ENCODE measurements around the gene ATG13.
"Not testable (repeated sequence)": the region's sequence is repeated elsewhere in the genome, so short reads cannot be mapped to it uniquely, and the experiment has no call there.

ATG13 gene

DNA sequence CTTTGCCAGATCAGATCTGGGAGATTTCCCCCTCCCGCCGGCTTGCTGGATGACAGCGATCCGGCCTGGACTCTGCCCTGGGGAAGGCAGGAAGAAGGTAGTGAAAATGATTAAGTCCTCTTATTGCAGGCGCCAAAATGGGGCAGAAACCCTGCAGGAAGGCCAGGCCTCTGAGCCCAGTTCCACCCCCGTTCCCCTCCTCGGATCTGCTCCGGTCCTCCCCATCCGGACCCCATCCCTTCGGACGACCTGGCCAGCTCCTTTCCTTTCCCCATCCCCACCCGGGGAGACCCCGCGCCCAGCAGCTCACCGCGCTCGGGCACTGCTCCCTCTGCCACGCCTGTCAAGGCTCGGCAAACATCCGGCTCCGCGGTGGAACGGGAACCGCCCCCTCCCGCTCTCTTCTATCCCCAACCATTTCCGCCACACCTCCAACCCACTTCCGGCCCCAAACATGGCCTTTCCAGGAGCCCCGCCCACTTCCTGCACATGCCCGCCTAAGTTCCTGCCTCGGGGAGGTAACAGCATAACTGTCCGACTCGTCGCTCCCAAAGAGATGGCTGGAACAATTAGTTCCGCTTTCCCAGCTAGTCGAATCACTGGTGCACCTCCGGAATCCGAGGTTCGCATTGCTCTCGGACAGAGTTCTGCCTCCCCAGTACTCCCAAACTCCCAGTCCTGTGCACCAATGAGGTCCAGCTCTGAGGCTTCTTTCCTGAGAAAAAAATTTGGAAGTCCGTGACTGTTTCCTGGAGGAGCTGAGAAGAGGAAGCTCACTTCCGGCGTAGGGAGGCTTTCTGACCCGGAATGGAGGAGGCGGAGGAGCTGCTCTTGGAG lies 83.1 kb downstream of the ATG13 start, which contains the start of the genes ARHGAP1 and ZNF408:
Gene ARHGAP1 (minus strand): TSS at position 379 of the 837 bp plus-strand sequence. CDS start 4,512 bp downstream, outside the sequence.
Gene ZNF408 (plus strand): TSS at position 791 of the 837 bp plus-strand sequence. CDS start 17 bp downstream, at position 808.
- peak; percentile 100 for DNase-seq

- peak; percentile 69 for DNase-seq
These were observed 83.8 kb downstream of the ATG13 start for GRCh38 chr11:46701078-46701654.

GRCh38 chr11:46705070-46705688 lies 87.8 kb downstream of the ATG13 start:
- DNase-seq = no peak

DNA sequence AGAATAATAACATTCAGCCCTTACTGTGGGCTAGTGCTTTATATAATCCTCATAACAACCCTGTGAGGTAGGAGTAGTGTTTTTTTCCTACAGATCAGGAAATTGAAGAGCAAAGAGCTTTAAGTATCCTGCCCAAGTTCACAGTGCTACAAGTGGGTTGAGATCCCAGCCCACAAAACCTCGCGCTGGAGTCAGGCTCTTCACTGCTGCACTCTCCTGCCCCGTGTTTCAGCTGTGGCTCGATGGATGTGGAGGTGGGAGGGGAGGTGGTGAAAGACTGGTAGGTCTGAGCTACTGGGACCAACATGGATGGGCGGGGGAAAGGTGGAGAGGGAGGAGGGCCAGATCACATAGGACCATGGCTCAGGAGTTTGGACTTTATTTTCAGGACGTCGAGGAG lies 89.5 kb downstream of the ATG13 start:
- no peak for DNase-seq

DNA sequence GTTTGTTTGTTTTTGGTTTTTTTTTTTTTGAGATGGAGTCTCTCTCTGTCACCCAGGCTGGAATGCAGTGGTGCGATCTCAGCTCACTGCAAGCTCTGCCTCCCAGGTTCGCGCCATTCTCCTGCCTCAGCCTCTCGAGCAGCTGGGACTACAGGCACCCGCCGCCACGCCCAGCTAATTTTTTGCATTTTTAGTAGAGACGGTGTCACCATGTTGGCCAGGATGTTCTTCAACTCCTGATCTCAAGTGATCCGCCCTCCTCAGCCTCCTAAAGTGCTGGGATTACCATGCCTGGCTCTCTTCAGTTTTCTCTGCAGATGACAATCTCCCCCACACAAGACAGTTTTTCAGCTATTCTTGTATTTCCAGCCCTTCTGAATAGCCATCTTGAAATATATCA lies 92.0 kb downstream of the ATG13 start:
- DNase-seq = not testable (repeated sequence)

- no peak for DNase-seq
These were observed 93.5 kb downstream of the ATG13 start for GRCh38 chr11:46710821-46711269.

DNA sequence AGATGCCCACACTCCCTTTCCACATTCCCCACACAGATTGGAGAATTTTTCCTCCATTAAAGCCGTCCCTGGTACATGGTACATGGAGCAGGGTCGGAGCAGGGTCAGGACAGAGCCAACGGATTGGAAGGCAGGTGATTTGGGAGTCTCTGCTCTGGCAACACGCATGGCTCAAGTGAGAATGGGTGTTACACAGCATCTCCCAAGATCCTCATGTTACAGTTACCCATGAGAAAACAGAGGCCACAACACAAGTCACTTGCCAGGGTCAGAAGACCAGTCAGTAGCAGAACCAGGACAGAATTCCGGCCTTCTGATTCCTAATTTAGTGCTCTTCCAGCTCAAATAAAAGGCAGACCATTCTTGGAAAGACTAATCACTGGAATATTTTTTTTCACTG lies 94.0 kb downstream of the ATG13 start:
- DNase-seq = no peak

- DNase-seq = no peak
These were observed 95.7 kb downstream of the ATG13 start for GRCh38 chr11:46712874-46713576.

DNA sequence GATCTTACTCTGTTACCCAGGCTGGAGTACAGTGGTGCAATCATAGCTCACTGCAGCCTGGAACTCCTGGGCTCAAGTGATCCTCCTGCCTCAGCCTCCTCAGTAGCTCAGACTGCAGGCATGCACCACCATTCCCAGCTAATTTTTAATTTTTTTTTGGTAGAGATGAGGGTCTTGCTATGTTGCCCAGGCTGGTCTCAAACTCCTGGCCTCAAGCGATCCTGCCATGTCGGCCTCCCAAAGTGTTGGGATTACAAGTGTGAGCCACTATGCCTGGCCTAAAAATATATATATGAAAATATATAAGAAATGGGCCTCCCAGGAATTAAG lies 100.4 kb downstream of the ATG13 start:
- not testable (repeated sequence) for DNase-seq

DNA sequence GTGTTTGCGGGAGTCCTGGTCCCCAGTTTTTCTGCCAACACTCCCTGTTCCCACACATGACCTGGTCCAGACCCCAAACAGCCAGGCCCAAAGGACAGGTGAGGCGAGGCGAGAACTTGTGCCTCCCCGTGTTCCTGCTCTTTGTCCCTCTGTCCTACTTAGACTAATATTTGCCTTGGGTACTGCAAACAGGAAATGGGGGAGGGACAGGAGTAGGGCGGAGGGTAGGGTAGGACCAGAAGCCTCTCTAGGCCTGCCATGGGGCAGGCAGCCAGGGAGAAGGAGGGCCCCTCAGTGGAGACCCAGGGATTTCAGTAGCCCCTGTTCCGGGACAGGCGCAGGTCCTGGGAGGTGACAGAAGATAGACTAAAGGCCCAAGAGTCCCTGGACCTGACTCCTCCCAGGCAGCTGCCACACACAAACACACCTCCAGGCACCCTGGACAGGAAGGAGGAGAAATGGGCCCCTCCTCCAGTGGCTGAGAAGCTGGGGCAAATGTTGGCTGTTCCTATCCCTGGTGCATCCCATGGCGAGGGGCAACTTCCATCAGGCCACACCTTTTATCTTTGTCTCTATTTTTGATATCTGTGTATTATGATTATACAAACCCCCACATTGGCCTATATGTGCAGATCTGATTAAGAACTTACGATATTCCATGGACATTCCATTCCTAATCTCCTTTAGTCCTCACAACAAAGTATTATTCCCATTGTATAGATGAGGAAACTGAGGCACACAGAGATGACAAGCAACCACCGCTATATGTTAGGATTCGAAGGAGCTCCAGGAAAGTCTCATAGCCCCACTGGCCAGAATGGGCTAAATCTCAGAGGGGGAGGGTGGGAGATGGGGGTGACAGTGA lies 101.0 kb downstream of the ATG13 start:
- DNase-seq = no peak

GRCh38 chr11:46719048-46719542 lies 101.7 kb downstream of the ATG13 start, which contains the start of gene F2:
F2 (plus strand) TSS chr11:46719213; CDS start chr11:46719236, 23 bp downstream.
- DNase-seq = no peak

DNA sequence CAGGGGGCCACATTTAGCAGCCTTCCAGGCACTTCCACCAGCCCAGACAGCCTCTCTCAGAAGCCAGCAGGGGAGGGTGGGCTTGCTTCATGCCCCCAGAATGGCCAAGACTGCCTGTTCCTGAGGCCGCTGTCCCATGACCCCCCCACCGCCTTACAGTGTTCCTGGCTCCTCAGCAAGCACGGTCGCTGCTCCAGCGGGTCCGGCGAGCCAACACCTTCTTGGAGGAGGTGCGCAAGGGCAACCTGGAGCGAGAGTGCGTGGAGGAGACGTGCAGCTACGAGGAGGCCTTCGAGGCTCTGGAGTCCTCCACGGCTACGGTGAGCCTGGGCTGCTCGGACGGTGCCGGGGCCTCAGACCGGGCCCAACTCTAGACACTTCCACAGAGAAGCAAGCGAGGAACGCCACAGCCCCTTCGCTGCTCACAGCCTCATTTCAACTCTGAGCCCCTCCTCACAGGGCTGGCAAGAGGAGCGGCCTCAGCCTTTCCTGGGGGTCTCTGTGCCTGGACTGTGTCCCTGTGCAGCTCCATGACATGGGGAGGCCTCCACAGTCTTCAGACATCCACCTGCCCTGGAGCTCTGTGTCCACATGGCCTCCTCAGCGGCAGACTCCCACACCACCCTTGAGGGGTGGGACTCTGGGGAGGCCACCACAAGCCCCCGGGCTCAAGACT lies 102.3 kb downstream of the ATG13 start:
- no peak for DNase-seq

DNA sequence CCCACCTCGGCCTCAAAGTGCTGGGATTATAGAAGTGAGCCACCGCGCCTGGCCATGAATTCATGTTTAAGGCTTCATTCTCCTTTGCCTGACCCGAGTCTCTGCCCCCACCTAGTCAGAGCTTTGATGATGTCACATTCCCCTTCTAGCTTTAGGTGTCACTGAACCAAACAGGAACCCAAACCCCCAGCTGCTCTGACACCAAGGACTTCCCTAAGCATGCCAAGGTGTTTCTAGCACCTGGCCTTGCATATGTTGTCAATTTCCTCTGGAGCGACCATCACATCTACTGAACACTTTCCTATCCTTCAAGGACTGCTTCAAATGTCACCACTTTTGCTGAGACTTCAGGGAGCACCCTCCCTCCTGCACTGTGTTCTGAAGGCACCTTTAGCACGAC lies 103.9 kb downstream of the ATG13 start:
- no peak for DNase-seq

- DNase-seq = no peak
These were observed 105.4 kb downstream of the ATG13 start for GRCh38 chr11:46722566-46723358.

DNA sequence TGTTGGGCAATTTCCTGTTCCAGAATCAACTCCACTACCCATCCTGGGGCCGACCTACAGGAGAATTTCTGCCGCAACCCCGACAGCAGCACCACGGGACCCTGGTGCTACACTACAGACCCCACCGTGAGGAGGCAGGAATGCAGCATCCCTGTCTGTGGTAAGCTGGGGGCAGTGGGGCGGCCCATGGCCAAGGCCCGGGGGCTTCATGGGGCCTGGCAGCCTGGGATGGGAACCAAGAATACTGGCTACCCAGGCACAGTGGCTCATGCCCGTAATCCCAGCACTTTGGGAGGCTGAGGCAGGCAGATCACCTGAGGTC lies 106.0 kb downstream of the ATG13 start:
- DNase-seq = no peak

DNA sequence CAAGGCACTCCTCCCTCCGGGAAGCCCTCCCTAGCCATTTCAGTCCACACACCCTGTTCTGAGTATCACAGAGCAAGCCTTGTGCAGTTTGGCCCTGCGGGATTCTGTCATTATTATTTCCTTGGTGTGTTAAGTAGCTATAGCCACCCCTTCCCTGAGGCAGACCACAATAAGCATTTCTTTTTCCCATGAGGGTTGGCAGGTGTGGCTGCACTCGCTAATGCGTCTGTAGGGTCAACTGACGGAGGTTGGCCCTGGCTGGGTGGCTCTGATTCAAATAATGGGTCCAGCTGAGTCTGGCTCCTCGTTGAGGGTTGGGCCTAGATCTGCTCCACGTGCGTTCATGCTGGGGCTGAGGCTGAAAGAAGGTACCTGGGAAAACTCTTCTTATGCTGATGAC lies 106.7 kb downstream of the ATG13 start:
- no peak for DNase-seq
